ENCODE data around the gene EXT2. TPM values are rescaled to one million over a fixed set of nuclear protein-coding genes. Genes with fewer than 3 reads are reported as not detected.

Gene EXT2
- polyA plus RNA-seq, 4 donors: 63.3 to 75.0 (median 71.3) TPM

DNA sequence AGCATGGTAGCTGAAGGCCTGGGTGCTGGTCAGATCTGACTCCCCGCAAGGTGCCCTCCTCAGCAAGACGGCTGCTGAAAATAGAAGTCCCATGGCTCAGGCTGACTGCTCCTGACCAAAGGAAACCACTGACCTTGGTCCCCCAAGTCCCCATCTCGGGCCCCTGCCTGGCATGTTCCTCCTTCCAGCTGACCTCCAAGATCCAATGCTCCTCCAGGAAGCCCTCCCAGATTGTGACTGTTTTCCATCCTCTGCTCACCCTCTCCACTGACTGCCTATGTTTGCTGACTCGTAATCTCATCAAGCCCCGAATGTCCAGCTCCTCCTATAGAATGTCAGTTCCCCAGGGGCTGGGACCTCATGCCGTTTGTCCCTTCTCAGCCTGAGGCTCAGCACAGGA is 184.0 kb downstream of the EXT2 start:
- DNase-seq (ENCODE audit: low read depth in 4 of 4, low spot score in 2 of 4): no peak

DNA sequence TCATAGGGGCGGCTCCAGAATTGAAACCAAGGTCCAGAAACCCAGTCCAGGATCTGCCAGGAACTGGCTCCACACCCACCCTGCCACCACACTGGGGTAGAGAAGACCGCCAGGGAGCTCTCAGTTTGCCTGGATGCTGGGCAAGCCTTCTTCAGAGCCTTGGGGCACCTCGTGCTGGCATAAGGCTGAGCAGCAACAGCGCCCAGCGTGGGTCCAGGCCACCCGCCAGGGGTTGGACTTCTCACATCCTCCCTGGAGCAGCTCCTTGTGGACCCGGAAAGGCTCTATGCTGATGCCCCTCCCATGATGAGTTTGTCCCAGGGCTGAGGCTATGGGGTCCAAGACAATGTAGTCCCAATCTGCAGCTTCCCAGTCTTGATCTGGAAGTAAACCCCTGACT is 184.8 kb downstream of the EXT2 start:
- no peak for DNase-seq (ENCODE audit: low read depth in 4 of 4, low spot score in 2 of 4)

DNA sequence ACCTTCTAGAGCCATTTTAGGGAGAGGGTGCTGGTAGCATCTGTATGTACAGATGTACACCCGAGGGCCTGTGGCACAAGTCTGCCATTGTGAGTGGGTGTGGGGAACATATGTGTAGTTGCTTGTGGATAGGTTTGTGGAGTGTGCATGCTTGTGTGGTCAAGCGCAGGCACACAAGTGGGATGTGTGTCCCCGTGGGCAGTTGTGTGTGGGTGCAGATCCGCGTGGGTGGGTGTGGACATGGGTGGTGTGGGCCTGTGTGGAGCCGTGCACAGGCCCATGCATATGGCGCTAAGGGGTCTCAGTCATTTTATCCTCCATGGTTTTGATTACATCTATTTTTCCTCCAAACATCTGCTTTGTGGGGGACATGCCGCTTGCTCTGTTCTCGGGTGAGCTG is 185.7 kb downstream of the EXT2 start:
- no peak for DNase-seq (ENCODE audit: low read depth in 4 of 4, low spot score in 2 of 4)

DNA sequence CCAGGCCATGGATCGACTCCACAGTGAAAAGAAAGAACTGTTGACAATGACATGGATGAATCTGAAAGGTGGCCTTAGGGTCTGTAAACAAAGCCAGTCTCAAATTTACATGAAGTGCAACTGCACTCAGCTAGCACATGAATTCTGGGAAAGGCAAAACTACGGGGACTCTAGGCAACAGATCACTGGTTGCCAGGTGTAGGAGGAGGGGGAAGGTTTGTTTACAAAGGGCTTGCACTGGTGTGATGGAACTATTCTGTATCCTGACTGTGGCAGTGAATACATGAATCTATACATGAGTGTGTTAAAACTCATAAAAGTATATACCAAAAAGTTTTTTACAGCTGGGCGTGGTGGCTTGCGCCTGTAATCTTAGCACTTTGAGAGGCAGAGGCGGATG is 187.1 kb downstream of the EXT2 start:
- DNase-seq (ENCODE audit: low read depth in 4 of 4, low spot score in 2 of 4): no peak

DNA sequence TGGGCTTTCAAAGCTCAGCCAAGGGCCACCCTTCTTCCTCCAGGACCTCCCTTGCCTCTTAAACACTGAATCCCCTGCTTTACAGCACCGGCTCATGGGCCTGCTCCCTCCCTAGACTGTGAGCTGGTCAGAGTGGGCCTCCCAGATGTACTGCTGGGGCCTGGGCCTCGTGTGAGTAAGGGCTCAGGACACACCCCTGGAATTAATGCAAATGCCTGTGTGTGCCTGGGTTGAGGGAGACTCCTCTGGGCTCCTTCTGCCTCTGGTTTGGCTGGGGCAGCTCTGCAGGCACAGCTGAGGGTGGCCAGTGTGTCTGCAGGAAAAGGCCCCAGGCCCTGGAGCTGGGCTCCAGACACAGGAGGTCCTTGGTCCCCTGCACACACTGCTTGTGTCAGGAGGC is 190.3 kb downstream of the EXT2 start:
- DNase-seq (ENCODE audit: low read depth in 4 of 4, low spot score in 2 of 4): no peak

DNA sequence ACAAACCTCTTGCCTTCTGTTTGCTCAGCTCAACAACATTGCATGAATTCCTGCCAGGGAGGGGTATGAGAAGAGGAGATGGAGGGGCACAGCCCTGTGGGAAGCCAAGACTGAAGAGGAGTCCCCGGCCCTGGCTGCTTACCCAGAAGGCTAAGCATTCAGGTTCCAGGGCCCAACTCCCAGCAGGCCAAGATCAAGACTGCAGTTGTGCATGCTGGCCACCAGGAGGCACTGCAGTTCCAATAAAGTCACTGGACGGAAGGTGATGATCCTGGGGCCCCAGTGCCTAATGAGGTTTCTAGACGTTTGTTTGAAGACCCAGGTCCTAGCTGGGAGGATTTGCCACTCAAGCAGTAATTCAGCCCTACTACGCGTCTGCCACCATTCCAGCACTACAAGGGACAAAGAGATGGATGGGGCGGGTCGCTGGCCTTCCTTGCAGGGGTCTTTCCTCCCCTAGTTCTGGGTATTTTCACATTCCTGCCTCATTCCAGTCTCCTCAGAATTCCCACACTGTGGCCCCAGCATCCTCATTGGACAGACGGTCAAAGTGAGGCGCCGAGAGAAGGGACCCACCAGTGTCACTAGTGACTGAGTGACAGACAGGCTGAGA is 190.9 kb downstream of the EXT2 start:
- DNase-seq (ENCODE audit: low read depth in 4 of 4, low spot score in 2 of 4): no peak

DNA sequence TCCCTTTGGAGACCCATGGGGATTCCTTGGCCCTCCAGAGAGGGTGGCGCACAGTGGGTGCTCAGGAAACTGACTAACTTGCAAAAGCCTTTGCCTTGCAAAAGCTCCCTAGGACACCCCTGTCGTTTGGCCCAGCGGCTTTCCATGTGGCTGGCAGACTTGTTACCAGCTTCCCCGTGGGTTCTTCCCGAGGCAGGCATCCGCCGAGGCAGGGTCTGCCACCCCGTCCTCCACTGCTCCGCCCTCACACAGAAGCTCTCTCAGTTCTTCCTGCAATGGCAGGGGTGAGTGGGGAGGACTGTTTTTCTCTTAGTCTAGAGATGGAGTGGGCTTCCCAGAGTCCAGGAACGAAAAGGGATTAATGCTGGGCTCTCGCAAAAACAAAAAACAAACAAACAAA is 191.4 kb downstream of the EXT2 start:
- no peak for DNase-seq (ENCODE audit: low read depth in 4 of 4, low spot score in 2 of 4)

DNA sequence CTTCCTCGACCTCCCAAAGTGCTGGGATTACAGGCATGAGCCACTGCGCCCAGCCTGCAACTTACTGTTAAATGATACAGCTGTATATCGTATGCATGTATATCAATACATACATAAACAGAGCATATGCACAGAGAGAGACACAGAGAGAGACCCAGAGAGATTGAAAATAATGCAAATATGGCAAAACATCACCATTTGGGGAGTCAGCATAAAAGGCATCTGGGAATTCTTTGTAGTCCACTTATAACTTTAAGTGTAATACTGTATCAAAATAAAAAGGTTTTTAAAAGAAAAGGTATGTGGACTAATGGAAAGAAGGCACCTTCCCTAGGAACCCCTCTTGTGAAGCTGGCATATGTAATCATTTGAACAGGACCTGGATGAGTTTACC is 192.7 kb downstream of the EXT2 start:
- DNase-seq (ENCODE audit: low read depth in 4 of 4, low spot score in 2 of 4): no peak

DNA sequence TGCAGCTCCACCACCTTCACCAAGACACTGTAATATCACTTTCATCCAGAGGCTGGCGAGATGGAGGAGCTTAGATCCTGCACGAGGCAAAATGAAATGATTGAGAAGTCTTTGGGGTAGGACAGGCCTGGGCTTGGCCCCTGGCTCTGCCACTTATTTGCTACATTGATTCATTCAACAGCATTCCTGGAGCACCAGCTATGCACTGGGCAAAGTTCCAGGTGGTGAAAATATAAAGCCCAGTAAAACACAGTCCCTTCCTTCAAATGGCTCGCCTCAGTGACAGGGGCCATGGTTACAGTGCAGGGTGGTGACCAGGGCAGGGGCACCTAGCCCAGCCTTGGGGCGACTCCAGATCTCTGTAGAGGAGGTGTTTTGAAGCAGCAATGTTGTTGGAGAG is 194.7 kb downstream of the EXT2 start:
- no peak for DNase-seq (ENCODE audit: low read depth in 4 of 4, low spot score in 2 of 4)

Other genes starting within 250 kb of the EXT2 start
- gene ALKBH3, start 214.8 kb upstream of the EXT2 start, polyA plus RNA-seq (ENCODE audit: insufficient read length in 4 of 4): 10 to 100 TPM; 26.7 to 40.4 (median 32.2) TPM
- gene C11orf96, start 153.0 kb upstream of the EXT2 start, polyA plus RNA-seq (ENCODE audit: insufficient read length in 4 of 4): 10 to 100 TPM in 2 of 4 donors, 1 to 10 TPM in 2; 6.7 to 16.4 (median 10.1) TPM
- gene ACCSL, start 47.7 kb upstream of the EXT2 start, polyA plus RNA-seq (ENCODE audit: insufficient read length in 4 of 4): under 1 TPM in 1 of 4 donors, not detected in 3; 0.13 TPM
- 10 to 100 TPM; 16.3 to 77.0 (median 43.0) TPM for gene ACCS, start 29.4 kb upstream of the EXT2 start, polyA plus RNA-seq (ENCODE audit: insufficient read length in 4 of 4)
- gene ALX4, start 214.5 kb downstream of the EXT2 start, polyA plus RNA-seq (ENCODE audit: insufficient read length in 4 of 4): under 1 TPM; 0.08 to 0.24 (median 0.20) TPM

Data from left renal cortex interstitium (tissue), 4 donors.